ENCODE data around the gene MIPOL1.
A peak's percentile ranks its signal among the peaks of the same experiment; 100 is the strongest.

The MIPOL1 gene

DNA sequence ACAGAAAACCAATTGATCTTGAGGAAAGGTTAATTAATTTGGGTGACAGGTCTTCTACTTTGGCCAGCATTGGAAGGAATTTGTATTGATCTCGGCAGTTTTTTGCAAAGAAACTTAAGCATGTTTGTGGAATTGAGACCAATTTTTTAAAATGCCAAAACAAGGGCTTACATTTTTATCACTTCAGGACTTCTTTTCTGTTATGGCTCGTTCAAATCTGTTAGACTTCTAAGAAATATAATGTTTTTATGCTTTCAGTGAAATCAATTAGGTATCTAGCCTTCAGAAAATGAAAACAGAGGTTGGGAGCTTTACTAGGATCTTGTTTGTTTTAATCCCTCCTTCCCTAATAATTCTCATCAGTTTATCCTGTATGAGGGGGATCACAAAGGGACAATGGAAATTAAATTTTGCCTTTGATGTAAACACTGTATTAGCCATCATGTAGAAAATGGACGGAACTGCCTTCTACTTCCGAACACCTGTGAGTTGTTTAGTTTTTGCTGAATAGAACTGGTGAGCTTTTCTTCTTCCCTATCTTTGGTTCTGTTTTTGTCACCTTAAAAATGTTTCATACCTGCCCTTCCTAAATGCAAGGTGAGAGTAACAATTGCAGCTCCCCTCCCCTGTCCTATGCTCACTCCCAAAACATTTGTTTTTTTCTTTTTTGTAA, 389.5 kb downstream of the MIPOL1 start:
- DNase-seq (ENCODE audit: low spot score), result no peak

DNA sequence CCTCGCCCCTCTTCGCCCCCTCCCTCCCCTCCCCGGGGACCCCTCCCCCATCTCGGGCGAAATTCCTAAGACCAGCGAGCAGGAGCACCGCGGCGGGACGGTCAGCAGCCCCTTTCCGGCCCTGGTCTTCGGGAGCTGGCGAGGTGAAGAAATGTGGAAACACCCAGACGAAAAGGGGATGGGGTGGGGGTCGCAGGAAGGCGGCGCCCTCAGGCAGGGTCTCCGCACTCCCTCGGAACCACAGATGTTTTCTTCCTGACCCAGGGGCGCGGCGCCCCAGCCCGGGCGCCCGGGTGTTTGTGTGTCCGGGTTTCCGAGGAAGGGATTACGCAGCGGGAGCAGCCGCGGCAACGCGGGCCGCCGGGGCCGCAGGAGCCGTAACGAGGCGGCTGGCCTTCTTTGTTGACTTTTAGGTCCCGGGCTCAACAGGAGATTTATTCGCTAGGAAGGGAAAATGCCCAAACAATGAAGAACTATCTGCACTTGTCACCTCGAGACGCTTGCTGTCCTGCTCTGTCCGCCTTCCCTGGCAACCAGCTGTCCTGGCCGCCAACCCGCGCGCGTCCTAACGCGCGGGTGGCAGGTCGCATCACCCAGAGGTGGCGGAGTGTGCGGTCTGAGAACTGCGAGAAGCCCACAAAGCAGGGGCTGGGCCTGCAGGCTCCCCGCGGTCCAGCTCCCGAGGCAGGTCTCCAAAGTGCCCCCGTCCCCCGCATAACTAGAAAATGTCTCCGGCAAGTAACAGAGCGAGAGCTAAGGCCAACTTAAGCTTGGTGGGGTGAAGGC, 390.3 kb downstream of the MIPOL1 start:
- DNase-seq (ENCODE audit: low spot score), result no peak

DNA sequence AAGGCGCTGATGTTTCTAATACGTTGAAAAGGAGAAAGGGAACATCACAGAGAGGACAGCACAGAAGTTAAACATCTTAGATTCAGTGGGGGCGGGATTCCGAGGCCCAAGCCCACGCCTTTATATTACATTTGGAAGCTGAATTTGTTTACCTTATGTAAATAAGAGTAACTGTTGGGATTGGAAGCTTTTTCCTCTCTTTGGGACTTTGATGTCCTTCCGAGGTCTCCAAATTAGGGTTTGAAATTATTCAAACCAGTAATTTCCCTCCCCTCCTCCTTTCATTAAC, 390.9 kb downstream of the MIPOL1 start:
- DNase-seq (ENCODE audit: low spot score), result no peak

DNA sequence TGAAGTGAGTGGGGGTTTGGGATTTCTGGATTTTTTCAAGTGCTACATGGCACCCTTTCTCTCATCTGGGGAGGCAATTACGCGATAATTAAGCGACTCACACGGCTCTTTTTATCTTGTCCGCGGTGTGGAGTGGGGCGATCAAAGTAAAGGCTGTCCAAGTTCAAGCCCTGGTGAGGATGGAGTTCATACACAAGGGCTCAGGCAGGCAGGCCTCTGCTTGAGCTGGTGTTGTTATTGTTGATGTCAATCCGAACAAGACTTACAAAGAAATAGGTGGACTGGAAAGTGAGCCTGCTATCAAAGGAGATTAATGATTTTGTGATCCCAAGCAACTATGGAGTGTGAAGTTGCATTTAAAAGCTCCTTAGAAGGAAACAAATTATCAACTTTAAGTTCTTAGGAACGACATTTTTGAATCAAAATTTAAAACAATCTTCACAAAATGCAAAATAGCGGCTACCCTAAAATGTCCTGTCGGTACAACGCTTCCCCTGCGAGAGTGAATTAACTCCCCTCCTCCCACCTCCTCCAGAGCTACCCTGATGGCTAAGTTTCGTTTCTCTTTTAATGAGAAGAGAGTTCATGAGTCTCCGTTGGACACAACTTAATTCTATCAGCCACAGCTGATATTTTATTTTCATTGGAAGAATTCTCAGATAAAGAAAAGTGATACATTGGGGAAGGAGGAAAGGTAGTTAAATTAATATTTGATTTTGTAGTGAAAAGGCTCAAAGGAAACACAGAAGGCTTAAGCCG, 391.4 kb downstream of the MIPOL1 start:
- DNase-seq (ENCODE audit: low spot score), result no peak

DNA sequence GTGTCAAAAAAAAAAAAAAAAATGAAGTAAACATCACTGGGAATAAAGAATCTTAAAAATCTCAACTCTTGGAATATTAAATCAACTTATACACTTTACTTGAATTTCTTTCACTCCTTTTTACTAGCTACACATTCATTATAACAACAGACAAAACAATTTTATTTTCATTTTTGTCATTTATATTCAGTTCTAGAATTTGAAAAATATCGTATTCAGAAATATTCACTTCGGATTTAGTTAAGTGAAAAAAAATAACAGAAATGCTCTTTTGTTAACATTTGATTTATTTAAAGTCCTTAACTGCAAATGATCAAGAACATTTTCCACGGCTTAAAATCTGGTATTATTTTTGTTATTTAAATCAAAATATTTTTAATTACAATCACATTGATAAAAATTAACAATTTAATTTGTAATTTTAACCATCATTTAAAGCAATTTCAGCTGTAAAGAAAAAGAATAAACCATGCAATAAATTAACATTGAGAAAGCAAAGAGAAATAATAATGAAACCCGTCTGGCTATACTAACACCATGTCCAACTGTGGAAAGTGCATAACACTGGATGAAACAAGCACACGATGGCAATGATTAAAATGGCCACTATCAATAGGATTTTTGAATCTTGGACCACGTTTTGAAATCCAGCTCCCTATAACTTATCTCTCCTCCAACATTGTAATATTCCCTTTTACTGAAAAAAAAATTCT, 392.1 kb downstream of the MIPOL1 start:
- no peak for DNase-seq (ENCODE audit: low spot score)

DNA sequence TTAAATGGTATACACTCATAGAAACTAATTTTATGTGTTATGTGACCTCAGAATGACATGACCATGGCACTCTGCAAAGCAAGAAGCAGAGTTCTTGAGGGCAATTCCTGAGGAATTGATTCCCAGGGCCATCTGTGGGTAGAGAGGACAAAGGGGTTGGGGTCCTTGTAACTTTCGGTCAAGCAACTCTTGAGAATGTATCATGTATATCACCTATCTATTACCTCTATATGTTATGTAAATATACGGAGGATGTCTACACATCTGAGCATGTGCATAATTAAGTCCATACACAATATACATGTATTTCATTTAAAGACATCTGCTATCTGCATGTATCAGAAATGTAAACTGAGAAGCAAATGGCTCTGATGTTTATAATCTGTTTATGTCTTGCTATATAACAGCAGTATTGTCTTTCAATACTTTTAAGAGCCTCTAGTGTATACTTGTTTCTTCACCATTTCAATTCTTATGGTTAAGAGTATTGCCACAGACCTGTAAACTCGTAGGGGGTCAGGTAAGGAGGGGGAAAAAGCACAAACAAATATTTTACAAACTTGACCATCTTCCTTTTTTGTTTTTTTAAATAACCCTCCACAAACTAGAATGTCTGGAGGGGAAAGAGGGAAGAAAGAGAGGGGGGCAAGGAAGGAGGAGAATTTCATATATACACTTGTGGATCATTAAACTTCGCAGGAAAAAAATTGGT, 392.8 kb downstream of the MIPOL1 start:
- no peak for DNase-seq (ENCODE audit: low spot score)

DNA sequence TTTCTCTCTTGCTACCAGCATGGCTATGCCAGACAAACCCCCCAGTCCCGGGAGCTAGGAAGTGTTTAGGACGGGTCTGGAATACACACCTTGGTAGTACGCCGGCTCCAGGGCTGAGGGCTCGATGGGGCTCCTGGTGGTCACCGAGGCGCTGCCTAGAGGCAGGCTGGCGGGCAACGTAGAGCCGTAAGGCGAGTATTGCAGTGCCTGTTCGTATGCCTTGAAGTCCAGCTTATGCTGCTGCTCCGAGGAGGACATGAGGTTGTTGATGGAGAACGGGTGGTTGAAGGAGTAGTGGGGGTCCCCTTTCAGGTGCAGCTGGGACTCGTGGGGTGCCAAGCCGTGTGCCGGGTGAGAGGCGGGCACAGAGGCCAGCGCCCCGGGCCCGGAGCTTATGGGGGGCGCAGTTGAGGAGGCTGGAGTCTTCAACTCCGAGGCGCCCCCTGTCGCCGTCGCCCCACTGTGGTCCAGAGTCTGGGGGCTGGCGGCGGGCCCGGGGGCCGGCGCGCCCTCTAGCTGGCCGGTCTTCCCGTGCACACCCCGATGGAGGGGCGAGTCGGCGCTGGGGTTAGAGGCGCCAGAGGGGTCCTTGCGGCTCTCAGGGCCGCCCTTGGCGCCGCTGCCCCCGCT, 393.7 kb downstream of the MIPOL1 start:
- DNase-seq (ENCODE audit: low spot score), result no peak

DNA sequence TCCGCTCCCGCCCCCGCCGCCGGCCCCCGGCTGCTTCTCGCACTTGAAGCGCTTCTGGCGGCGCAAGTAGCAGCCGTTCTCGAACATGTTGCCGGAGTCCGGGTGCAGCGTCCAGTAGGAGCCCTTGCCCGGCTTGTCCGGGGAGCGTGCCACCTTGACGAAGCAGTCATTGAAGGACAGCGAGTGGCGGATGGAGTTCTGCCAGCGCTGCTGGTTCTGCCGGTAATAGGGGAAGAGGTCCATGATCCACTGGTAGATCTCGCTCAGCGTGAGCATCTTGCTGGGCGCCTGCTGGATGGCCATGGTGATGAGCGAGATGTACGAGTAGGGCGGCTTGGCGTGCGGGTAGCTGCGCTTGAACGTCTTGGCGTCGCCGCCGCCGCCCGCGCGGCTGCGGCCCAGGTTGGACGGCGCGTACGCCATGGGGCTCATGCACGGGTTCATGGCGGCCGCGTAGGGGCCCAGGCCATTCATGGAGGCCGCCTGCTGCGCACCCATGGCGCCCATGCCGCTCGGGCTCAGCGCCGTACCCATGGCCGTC, 394.3 kb downstream of the MIPOL1 start:
- DNase-seq (ENCODE audit: low spot score), result no peak

DNA sequence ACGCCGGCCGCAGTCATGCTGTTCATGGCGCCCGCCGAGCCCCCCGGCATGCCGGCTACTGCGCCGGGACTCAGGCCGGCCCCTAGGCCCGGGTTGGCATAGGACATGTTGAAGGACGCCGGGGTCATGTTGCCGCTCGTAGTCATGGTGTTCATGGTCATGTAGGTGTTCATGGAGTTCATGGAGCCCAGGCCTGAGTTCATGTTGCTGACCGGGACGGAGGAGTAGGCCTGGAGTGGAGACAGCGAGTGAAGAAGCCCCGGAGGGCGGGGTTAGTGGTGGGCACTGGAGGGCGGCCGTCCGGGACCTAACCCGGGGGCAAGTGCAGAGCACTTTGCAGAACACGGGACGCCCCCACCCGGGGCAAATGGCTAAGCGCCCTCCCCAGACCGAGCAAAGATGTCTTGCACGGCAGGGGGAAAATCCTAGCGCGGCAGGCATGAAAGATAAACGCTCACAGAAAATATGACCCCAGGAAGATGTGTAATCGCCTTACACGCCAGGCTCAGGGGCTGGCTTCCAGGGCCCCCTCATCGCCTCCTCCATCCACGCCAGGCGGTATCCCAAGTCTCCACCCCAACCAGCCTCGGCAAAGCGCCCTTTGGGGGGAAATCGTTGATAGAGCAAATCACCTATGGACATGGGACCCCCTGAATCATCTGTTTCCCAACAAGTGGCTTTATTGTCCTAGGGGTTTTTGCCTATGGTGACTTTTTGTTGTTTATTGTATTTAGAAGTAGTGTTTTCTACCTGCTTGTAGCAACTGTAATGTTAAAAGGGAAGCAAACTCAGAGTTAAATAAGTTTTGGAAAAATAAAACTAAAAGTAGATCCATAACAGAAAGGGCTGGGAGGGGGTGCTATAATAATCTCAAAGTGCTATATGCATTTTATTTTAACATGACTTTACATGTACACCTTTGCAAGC, 395.0 kb downstream of the MIPOL1 start:
- DNase-seq (ENCODE audit: low spot score), result no peak

DNA sequence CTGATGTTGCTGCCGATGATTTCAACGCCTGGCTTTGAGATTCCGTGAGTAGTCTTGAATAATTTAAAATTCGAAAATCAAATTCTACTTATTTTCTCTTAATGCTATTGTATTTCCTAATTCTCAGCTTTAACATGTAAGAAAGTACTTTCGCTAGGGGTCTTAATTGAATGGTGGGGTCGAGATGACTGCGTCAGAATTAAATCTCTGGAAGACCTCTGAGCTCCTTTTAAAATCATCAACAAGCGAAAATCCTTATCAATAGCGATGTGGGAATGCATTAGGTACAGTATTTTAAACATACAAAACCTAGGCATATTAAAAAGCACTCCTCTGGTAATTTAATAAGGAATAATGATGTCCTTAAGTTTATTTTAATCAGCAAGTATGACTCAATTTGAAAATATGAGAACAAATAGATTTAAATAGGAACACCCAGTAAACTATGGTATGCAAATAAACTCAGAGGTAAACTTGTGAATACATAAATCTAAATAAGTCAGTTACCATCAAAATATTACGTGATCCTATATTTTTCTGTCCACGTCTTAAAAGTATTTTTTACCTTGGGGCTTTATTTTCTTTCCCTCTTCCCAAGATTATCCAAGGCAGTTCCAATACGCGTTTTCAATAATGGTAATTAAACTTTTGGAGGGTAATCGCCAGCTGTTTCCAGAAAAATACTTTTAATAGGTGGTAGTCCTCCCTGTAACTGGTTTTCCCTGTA, 395.9 kb downstream of the MIPOL1 start:
- DNase-seq (ENCODE audit: low spot score), result peak; percentile 11

DNA sequence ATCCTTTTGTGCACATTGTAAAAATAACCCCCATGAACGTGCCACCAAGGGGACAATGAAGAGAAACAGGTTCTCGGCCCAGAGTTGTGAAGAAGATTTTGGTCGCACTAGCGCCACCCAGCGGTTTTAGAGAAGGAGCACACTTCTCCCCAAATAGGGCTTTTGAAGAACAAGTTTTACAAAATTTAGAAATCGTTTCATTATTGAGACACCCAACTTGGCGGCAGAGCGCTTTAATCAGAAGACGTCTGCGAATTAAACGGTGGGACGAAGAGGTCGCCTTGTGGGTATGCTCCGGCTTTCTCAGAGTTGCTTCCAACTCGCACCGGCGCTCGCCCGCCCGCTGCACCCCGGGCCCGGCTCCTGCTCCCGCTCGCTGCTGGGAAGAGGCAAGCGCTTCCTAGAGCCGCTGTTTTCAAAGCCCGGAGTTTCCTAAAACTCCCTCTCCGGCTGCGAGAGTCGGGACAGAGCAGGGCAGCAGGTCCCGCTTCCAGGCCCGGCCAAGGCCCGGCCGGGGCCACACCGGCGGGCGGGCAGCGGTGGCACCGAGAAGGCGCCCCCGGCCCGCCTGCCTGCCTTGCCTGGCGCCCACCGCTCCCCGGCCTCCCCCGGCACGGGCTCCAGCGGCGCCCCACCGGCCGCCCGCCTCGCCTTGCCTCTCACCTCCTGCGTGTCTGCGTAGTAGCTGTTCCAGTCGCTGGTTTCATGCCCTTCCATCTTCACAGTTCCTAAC, 396.7 kb downstream of the MIPOL1 start:
- peak; percentile 59 for DNase-seq (ENCODE audit: low spot score)

DNA sequence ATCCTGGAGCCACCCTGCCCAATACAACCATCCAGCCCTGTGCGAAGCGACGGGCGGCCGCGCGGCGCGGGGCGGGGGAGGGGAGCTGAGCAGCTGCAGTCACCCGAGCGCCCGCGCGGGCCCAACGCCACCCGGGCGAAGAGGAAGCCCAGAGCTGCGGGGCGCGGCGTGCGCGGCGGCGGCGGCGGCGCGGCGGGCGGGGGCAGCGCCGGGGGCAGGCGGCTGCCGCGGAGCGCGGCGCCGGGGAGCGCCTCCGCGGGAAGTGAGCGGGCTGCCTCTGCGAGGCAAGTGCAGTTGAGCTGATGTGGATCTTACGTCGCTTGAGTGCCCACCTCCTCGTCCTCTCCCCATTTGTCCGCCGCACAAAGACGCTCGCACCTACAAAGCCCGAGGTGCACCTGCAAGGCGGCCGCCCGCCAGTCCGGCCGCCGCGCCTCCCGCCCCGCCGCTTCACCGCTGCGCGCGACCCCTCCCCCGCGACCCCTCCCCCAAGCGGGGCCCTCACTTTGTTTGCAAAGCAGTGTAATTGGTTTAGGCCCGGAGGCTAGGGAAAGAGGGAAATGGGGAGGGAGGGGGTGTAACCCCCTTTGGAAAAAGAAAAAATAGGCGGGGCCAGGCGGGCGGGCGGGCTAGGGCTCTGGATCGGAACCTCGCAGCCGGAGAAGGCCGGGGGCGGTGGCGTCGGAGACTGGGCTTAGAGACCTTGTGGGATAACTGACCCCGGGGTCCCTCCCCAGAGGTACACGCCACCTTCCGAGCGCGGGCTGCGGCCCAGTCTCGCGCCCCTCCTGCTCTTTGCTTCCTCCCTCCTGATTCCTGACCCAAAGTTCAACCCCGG, 397.5 kb downstream of the MIPOL1 start, which contains the start of the genes FOXA1 and TTC6:
Gene FOXA1 (minus strand): TSS at position 279 of the 838 bp plus-strand sequence. CDS start 277 bp downstream, at position 2.
Gene TTC6 (plus strand): TSS at position 659 of the 838 bp plus-strand sequence. CDS start 26,436 bp downstream, outside the sequence.
- DNase-seq (ENCODE audit: low spot score), result no peak

DNA sequence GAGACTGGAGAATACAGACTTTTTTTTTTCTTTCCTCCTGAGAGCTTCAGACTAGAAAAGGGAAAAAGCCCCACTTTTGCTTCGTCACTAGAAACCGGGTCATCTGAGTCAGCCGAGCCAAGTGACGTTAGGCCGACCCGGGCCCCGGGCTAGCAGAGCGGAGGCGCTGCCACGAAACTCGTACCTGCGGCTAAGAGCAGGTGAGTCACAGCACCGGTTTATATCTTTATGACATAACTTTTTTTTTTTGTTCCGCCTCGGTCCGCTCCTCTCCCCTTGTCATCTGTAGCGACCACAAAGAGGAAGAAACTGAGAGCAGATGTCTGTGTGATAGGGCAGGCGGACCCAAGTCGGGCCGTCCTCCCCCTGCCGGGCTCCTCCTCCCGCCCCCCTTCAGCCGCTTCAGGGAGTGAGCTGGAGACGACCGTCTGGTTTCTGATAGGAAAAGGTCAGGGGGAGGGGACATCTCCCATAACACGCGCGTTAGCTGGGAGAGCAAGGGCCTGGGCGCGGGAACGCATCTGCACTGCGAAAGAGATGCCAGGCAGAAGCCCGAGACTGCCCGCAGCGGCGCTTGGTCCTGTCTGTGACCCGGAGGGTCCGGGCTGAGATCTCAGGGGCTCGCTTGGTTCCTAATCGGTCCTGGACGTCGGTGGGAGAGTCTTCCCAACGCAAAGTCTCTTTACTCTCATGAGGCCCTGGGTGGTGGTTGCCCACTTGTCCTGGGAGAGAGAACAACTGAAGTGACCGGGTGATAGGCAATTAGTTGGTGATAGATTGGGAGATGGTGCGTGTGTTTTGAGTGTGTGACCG, 398.3 kb downstream of the MIPOL1 start:
- peak; percentile 8 for DNase-seq (ENCODE audit: low spot score)

DNA sequence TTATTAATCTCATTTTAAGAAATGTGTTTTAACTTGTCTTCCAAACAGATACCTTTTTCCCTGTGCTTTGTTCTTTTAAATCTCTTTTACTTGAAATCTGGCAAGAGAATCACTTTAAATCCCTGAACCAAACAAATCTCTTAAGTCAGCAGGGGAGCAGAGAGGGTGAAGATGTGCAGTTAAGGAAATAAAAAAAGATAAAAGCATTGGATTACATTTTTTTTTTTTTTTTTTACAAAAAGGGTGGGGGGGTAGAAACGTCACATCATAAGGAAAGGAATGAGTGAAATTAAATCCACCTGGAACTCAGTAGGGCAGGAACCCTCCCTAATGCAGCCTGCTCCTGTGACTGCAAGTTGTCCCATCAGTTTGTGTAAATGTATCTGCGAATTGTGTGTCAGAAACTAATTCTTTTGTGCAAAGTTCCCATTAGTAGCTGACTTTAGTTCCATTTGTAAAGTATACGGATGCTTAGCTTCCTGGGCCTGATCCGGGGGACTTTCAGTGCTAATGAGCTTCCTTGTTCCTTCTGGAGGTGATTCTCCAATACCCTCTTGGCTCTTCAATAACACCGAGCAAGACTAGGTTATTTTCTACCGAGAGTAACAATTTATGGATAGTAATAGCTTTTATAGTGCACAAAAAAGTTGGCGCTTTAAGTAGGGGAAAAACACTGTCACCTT, 399.2 kb downstream of the MIPOL1 start:
- DNase-seq (ENCODE audit: low spot score), result no peak

DNA sequence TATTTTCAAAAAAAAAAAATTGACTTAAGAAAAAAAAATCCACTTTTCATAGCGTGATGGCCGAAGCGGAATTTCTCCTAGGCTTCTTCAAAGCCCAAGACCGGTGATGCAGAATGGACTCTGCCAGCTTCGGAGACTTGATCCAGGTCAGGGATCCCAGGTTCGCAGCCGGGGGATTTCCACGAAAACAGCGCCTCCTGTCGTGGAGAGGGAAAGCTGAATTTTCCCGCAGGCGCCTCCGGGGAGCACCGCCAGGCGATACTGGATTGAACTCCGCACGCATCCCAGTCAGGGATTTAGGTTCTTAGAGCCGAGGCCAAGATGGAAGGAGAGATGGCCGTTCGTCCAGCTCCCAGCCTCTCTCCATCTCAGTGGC, 399.8 kb downstream of the MIPOL1 start:
- no peak for DNase-seq (ENCODE audit: low spot score)

Data from pons (tissue), 1 donor.